ENCODE results near the gene SCGB1D1. TPM values are rescaled to one million over a fixed set of nuclear protein-coding genes. Genes with fewer than 3 reads are reported as not detected.

Gene SCGB1D1
- total RNA-seq, 1 experiment from 2014 or later, result not detected

GRCh38 chr11:62172294-62172693, 17.7 kb upstream of the SCGB1D1 start:
- Mint-ChIP-seq H3K4me3 (ENCODE audit: unreplicated experiment) (no peak overlapping the region), H3K4me1 (ENCODE audit: insufficient read depth, unreplicated experiment) (no peaks in the 10 kb centered on the region), H3K27me3 (ENCODE audit: insufficient read depth, unreplicated experiment) (peaks cover 89% of the 10 kb centered on the region), H3K36me3 (ENCODE audit: insufficient read depth, unreplicated experiment) (no peaks in the 10 kb centered on the region), H3K9me3 (ENCODE audit: unreplicated experiment) (no peaks in the 10 kb centered on the region), H3K27ac (ENCODE audit: low read depth, unreplicated experiment) (no peak overlapping the region)
- no peak for DNase-seq (ENCODE audit: unreplicated experiment)
- TF ChIP-seq, protein P1, sequence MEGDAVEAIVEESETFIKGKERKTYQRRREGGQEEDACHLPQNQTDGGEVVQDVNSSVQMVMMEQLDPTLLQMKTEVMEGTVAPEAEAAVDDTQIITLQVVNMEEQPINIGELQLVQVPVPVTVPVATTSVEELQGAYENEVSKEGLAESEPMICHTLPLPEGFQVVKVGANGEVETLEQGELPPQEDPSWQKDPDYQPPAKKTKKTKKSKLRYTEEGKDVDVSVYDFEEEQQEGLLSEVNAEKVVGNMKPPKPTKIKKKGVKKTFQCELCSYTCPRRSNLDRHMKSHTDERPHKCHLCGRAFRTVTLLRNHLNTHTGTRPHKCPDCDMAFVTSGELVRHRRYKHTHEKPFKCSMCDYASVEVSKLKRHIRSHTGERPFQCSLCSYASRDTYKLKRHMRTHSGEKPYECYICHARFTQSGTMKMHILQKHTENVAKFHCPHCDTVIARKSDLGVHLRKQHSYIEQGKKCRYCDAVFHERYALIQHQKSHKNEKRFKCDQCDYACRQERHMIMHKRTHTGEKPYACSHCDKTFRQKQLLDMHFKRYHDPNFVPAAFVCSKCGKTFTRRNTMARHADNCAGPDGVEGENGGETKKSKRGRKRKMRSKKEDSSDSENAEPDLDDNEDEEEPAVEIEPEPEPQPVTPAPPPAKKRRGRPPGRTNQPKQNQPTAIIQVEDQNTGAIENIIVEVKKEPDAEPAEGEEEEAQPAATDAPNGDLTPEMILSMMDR (IDR thresholded peaks at IDR 0.05; ENCODE audit: unreplicated experiment), result no peak
- ChIA-PET POLR2A (interaction anchor here (1.2 kb wide), 1 partner anchor 8 kb away, joined by 4 read pairs; no protein-coding TSS in a partner anchor), CTCF (interaction anchor here (0.6 to 2.7 kb wide), 15 partner anchors 11 to 414 kb away, joined by 3 to 13 read pairs (median 4); partner anchors contain the start of genes SCGB1D1 and SCGB1D2)
- BruUV-seq (replicated peaks), result no TSS peak
- intact Hi-C loops (cut with micrococcal nuclease), result no loop called here

- Mint-ChIP-seq H3K27me3 (ENCODE audit: insufficient read depth, unreplicated experiment) (peaks cover 68% of the 10 kb centered on the region), H3K27ac (ENCODE audit: low read depth, unreplicated experiment) (no peak overlapping the region), H3K4me3 (ENCODE audit: unreplicated experiment) (no peak overlapping the region), H3K4me1 (ENCODE audit: insufficient read depth, unreplicated experiment) (no peaks in the 10 kb centered on the region), H3K36me3 (ENCODE audit: insufficient read depth, unreplicated experiment) (no peaks in the 10 kb centered on the region), H3K9me3 (ENCODE audit: unreplicated experiment) (no peaks in the 10 kb centered on the region)
- no peak for DNase-seq (ENCODE audit: unreplicated experiment)
- TF ChIP-seq, protein P1 (IDR thresholded peaks at IDR 0.05; ENCODE audit: unreplicated experiment), result no peak
- intact Hi-C loops (cut with micrococcal nuclease), result no loop called here
- no TSS peak for BruUV-seq (replicated peaks)
- ChIA-PET CTCF (interaction anchor here (0.6 kb wide), 1 partner anchor 11 kb away, joined by 3 read pairs; no protein-coding TSS in a partner anchor), POLR2A (no interaction called here)
These were observed 13.2 kb upstream of the SCGB1D1 start for GRCh38 chr11:62176766-62177165.

- Mint-ChIP-seq H3K36me3 (ENCODE audit: insufficient read depth, unreplicated experiment) (no peaks in the 10 kb centered on the region), H3K9me3 (ENCODE audit: unreplicated experiment) (no peaks in the 10 kb centered on the region), H3K4me3 (ENCODE audit: unreplicated experiment) (no peak overlapping the region), H3K4me1 (ENCODE audit: insufficient read depth, unreplicated experiment) (no peaks in the 10 kb centered on the region), H3K27ac (ENCODE audit: low read depth, unreplicated experiment) (no peak overlapping the region), H3K27me3 (ENCODE audit: insufficient read depth, unreplicated experiment) (peaks cover 35% of the 10 kb centered on the region)
- ChIA-PET CTCF (interaction anchor here (0.6 kb wide), 1 partner anchor 320 kb away, joined by 5 read pairs; no protein-coding TSS in a partner anchor), POLR2A (interaction anchor here (1.2 kb wide), 1 partner anchor 8 kb away, joined by 4 read pairs; no protein-coding TSS in a partner anchor)
- TF ChIP-seq, protein P1 (IDR thresholded peaks at IDR 0.05; ENCODE audit: unreplicated experiment), result no peak
- DNase-seq (ENCODE audit: unreplicated experiment), result no peak
- intact Hi-C loops (cut with micrococcal nuclease), result no loop called here
- no TSS peak for BruUV-seq (replicated peaks)
These were observed 10.0 kb upstream of the SCGB1D1 start for GRCh38 chr11:62179995-62180394.

DNA sequence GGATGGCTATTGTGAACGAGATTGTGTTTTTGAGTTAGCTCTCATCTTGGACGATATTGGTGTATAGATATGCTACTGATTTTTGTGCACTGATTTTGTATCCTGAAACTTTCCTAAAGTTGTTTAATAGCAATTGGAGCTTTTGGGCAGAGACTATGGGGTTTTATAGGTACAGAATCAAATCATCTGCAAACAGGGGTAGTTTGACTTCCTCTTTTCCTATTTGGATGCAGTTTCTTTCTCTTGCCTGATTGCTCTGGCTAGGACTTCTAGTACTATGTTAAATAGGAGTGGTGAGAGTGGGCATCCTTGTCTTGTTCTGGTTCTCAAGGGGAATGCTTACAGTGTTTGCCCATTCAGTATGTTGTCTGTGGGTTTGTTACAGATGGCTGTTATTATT, 8.9 kb upstream of the SCGB1D1 start:
- Mint-ChIP-seq H3K27ac (ENCODE audit: low read depth, unreplicated experiment) (no peak overlapping the region), H3K27me3 (ENCODE audit: insufficient read depth, unreplicated experiment) (peaks cover 24% of the 10 kb centered on the region), H3K9me3 (ENCODE audit: unreplicated experiment) (no peaks in the 10 kb centered on the region), H3K4me1 (ENCODE audit: insufficient read depth, unreplicated experiment) (no peaks in the 10 kb centered on the region), H3K36me3 (ENCODE audit: insufficient read depth, unreplicated experiment) (no peaks in the 10 kb centered on the region), H3K4me3 (ENCODE audit: unreplicated experiment) (no peak overlapping the region)
- no peak for DNase-seq (ENCODE audit: unreplicated experiment)
- TF ChIP-seq, protein P1 (IDR thresholded peaks at IDR 0.05; ENCODE audit: unreplicated experiment), result no peak
- CTCF ChIA-PET, result no interaction called here
- intact Hi-C loops (cut with micrococcal nuclease), result no loop called here
- BruUV-seq (replicated peaks), result no TSS peak
- POLR2A ChIA-PET, result interaction anchor here (1.2 kb wide), 1 partner anchor 9 kb away, joined by 4 read pairs; no protein-coding TSS in a partner anchor

Measured in MCF 10A (cell line).